Renal cortex interstitium (tissue), 11 donors: ENCODE measurements around the gene STK11. TPM values are rescaled to one million over a fixed set of nuclear protein-coding genes. Genes with fewer than 3 reads are reported as not detected.

Experiments used
- DNase-seq, 11 donors: peaks; one replicate each; pipeline ENCODE4 v3.0.0-alpha.2; 2013; ENCODE audit warnings: low read depth in 9 of 11, low spot score in 4 of 11; ENCODE audit errors: extremely low read depth in 1 of 11
- polyA plus RNA-seq, 3 donors: library from polyadenylated mRNA; unstranded; fragments of 120-200 nt; gene quantifications; one replicate each; pipeline ENCODE4 v1.2.1, GENCODE V29; 2013; ENCODE audit not compliant: insufficient read length in 3 of 3

The STK11 gene
- polyA plus RNA-seq, 3 donors = 56.8 to 62.2 (median 59.0) TPM

GRCh38 chr19:1164684-1165531 lies 40.7 kb upstream of the STK11 start:
- no peak for DNase-seq

DNA sequence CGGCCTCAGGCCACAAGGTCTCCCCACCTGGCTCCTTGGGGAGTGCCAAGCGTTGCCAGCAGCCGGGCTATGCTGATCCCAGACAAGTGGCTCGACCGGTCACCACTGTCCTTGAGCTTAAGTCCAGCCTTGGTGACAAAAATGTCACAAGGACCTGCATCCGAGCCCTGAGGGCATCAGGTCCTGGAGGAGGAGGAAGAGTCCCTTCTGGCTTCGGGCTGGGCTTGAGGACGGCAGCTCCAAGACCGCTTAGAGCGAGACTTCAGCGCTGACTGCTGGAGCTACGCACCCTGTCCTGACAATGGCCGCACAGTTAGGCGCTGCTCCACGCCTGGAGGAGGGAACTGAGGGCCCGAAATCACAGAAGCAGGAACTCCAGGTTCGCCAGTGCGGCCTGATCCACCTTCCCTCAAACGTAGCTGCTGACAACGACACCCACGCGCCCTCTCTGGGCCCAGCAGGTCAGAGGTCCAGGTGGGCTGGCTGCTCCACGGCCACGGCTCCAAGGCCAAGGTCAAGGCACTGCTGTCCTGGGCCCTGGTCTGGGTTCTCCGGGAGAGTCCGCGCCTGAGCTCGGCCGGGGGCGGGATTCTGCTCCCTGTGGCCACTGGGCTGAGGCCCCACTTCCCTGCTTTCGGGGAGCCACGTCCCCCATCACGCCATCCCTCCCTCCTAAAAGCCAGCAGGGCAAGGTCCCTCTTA lies 38.6 kb upstream of the STK11 start:
- no peak for DNase-seq

GRCh38 chr19:1167687-1168571 lies 37.6 kb upstream of the STK11 start:
- DNase-seq = no peak

GRCh38 chr19:1168572-1169410 lies 36.8 kb upstream of the STK11 start:
- DNase-seq = no peak

DNA sequence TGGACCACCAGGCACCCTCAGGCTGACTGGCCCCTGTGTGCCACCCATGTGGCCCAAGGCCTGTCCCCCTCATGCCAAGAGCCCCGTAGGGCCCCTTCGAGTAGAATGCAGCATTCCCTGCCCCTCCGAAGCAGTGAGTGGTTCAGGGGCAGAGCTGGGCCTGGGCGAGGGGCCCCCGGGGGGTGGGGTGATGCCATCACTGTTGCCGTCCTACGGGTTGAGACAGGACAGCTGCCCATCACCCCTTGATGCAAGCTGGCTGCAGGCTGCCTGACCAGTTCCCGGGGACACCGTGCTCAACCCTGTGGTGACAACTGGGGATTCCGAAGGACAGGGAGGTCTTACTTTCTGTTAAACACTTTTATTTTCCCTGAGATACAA lies 36.2 kb upstream of the STK11 start:
- no peak for DNase-seq

DNA sequence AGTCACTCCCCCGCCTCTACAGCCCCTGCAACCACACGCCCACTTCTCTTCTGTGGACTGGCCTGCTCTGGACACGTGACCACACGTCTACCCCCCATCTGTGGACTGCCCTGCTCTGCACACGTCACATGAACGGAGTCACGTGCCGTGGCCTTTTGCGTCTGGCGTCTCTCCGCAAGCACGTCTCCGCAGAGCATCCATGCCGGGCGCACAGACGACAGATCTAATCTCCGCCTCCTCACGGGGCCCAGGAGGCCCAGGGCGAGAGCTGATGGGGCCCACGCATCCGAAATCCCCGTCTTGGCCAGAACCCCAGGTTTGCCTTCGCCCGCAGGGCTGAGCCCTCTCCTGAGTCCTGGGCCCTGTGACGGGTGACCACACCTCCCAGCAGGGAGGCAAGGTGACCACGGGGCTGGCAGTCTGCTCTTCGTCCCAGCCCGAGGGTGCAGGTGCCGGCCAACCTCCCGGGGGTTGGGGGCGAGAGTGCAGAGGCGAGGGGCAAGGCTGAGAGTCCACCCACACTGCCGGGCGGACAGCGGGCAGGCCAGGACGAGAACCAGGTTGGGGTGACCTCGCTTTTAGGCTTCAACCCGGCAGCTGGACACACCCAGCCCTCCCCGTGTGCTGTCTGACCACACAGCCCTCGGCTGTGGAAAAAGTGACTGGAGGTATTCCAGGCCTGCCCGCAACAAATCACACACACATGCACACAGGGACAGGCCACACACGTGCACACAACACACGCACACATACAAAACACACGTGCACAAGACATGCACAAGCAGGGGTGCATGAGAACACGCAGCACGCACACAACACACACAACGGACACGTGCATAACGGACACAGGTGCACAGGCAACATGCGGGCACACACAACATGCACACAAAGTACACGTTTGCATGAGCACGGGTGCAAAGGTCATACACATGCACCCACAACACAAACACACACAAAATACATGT lies 35.4 kb upstream of the STK11 start:
- DNase-seq = no peak

DNA sequence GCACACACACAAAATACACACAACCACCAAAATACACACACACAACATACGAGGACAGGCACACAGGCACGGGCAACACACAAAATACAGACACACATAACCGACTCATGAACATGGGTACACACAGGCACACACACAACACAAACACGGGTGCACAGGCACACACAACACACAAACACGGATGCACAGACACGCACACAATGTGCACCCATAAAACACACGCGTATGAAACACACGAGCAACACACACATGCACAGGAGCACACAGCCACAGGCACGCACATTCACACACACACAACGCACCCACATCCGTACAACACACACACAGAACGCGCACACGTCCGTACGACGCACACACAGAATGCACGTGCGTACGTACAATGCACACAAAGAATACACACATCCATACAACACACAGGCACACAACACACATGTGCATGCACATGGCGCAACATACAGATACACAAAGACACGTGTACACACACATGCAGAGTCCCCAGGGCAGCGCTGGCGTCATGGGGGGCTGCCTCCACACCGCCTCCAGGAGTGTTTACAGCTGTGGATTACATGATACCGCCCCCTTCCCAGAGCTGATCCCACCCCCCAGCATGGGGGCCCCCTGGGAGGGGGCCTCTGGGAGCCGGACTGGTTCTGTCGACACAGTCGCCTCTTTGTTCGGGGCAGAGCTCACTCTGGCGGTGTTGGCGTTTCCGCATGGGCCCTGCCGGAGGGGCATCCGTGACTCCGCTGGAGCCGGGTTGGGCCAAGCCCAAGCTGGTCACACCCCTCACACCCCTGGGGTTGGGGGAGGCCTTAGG lies 34.4 kb upstream of the STK11 start:
- DNase-seq = no peak

GRCh38 chr19:1171755-1172352 lies 33.7 kb upstream of the STK11 start:
- DNase-seq = no peak

DNA sequence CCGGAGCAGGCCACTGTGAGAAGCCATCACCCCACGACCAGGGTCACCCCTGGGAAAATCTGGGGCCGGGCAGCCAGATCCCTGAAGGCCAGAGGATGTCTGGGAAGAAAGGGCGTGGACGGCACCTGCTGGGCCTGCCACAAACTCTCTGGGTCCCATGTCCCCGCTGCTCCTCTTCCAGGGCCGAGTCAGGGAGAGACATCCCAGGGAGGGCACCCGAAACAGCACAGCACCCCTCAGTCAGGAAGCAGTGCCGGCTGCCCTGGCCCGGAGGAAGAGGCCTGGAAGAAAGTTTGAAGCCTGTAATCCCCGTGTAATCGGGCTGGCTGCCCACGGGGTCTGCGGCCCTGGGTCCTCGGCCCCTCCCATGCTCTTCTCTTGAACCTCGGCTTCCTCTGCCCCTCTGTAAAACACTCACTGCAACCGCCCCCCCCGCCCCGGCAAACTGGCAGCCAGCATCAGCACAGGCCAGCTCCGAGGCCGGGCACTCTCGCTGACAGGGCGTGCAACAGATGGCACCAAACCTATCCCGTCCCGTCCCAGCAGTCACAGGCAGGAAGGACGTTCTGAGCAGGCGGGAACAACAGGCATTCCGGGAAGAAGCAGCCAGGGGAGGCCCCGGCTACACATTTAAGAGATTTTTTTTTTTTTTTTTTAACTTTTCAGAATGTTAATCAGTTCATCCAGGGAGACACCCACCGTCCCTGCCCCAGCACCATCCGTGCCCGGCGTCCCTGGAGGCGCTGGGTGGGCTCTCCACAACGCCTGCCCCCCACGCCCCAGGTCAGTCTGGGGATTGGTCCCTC lies 33.0 kb upstream of the STK11 start:
- no peak for DNase-seq

GRCh38 chr19:1173159-1173844 lies 32.3 kb upstream of the STK11 start:
- no peak for DNase-seq

DNA sequence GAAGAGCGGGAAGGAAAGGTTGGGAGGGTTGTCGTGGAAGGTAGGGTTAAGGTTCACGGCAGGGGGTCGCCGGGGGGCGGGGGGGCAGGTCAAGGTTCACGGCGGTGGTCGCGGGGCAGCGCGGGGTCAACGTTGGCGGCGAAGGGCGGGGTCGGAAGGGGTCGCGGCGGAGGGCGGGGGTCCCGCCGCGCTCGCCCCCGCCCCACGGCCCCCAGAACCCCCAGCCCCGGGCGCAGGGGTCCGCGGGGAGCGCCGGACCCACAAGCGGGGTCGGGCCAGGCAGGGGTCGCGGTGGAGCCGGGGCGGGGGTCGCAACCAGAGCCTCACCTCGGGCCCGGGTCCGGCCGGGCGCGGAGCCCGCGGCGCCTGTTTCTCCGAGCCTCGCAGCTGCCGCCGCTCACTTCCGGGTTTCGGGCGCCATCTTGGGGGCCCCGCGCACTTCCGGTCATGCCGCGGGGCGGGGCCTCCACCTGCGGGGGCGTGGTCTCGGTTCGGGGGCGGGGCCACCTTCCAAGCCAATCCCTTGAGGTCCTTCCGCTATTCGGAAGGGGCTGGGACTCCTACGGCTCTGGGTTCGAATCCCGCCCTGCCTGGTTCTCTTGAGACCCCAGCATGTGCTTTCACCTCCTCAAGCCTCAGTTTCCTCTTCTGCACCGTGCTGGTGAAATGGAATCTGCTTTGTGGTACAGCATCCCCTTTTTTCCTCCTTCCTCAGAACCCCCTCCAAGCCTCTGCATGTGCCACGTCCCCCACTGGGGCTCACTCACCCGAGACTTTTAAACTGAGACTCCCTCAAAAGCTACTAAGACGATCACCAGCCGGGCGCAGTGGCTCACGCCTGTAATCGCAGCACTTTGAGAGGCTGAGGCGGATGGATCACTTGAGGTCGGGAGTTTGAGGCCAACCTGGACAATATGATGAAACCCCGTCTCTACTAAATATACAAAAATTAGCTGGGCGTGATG lies 31.5 kb upstream of the STK11 start, which contains the start of gene SBNO2:
TSS of gene SBNO2 (minus strand) at position 424 of the 965 bp plus-strand sequence. CDS start 19,992 bp downstream, outside the sequence.
- peak in 6 of 11 donors; percentile 60 to 79 (median 74) for DNase-seq

GRCh38 chr19:1177322-1178114 lies 28.1 kb upstream of the STK11 start:
- no peak for DNase-seq

- no peak for DNase-seq
These were observed 24.0 kb upstream of the STK11 start for GRCh38 chr19:1181606-1182005.
